K562 (cell line): ENCODE measurements around the gene HLA-DMB. TPM values are rescaled to one million over a fixed set of nuclear protein-coding genes. Genes with fewer than 3 reads are reported as not detected.

Experiments
- CBX3 ChIP-seq, 2 experiments: IDR thresholded peaks; 1 replicate in 1 of 2; 2 replicates in 1 of 2; pipeline ENCODE4 v1.6.1; 2012; ENCODE audit warnings: inconsistent platforms in 2 of 2, low read length in 2 of 2, borderline replicate concordance in 1 of 2, control low read depth in 1 of 2
- CREM ChIP-seq: IDR thresholded peaks from 2 replicates; pipeline ENCODE4 v1.6.1; 2014; ENCODE audit warnings: antibody characterized with exemption, low read depth
- DEAF1 ChIP-seq: fragments of 450-650 bp; formaldehyde crosslinking; IDR thresholded peaks from 2 replicates; pipeline ENCODE4 v1.4.0; 2020; ENCODE audit warnings: mild to moderate bottlenecking, moderate library complexity
- RAD21 ChIP-seq, 2 experiments: fragments of 250-450 bp in 1 of 2; fragments of 450-650 bp in 1 of 2; sonication (Bioruptor Pico) in 1 of 2; formaldehyde crosslinking in 1 of 2; IDR thresholded peaks in 1 of 2; conservative IDR thresholded peaks in 1 of 2; 2 replicates each; pipeline versions ENCODE4 v1.4.0 to v1.8.0; 2020 to 2022; ENCODE audit warnings: mild to moderate bottlenecking in 2 of 2, moderate library complexity in 1 of 2
- RB1 ChIP-seq: fragments of 450-650 bp; IDR thresholded peaks from 2 replicates; pipeline ENCODE4 v1.6.1; 2017; ENCODE audit warnings: low read depth, mild to moderate bottlenecking
- REST ChIP-seq, 2 experiments: fragments of 450-650 bp; formaldehyde crosslinking in 1 of 2; IDR thresholded peaks; 2 replicates each; pipeline versions ENCODE4 v1.4.0 to v1.6.1; 2014 to 2020; ENCODE audit warnings: mild to moderate bottlenecking in 2 of 2, borderline replicate concordance in 1 of 2, low read depth in 1 of 2
- SMC3 ChIP-seq: conservative IDR thresholded peaks from 2 replicates; pipeline ENCODE4 v1.6.1; 2011; ENCODE audit warnings: low read depth, low read length, improper control_type of control experiment; ENCODE audit not compliant: insufficient read depth
- ZNF232 ChIP-seq: sonication (generic); formaldehyde crosslinking; IDR thresholded peaks from 2 replicates; pipeline ENCODE4 v1.8.0; 2022; ENCODE audit warnings: mild to moderate bottlenecking, missing genetic modification reagents
- ZNF274 ChIP-seq: IDR thresholded peaks from 2 replicates; pipeline ENCODE4 v1.6.1; 2011; ENCODE audit warnings: low read depth, mild to moderate bottlenecking, low read length, moderate library complexity, borderline replicate concordance
- ZNF444 ChIP-seq: fragments of 250-450 bp; sonication (Bioruptor Pico); IDR thresholded peaks from 2 replicates; pipeline ENCODE4 v1.4.0; 2020; ENCODE audit warnings: mild to moderate bottlenecking, moderate library complexity
- polyA plus RNA-seq, 8 experiments: library from polyadenylated mRNA; depleted of rRNA in 4 of 8; stranded (reverse) in 5 of 8; unstranded in 3 of 8; fragments of >200 nt; fragmentation: Nextera tagmentation in 2 of 8; fragmentation: Illumina TruSeq in 1 of 8; extraction: Ambion mirVana in 2 of 8; extraction: Trizol in 1 of 8; gene quantifications; 2 replicates each; pipeline versions ENCODE4 v1.2.1 to v1.2.3, GENCODE V29; 2011 to 2014; ENCODE audit warnings: inconsistent platforms in 1 of 8, missing spikeins in 1 of 8
- total RNA-seq, 7 experiments: library from RNA; depleted of rRNA in 6 of 7; stranded (reverse); fragments of >200 nt in 6 of 7; fragmentation: Illumina TruSeq in 2 of 7; extraction: Trizol in 2 of 7; gene quantifications; 2 replicates each; pipeline versions ENCODE4 v1.2.1 to v1.2.3, GENCODE V29; 2011 to 2021; ENCODE audit warnings: low replicate concordance in 1 of 7
- TF ChIP-seq, protein P1 (sequence below), 3 experiments: IDR thresholded peaks in 2 of 3; conservative IDR thresholded peaks in 1 of 3; 2 replicates each; pipeline ENCODE4 v1.5.1; 2011 to 2012; ENCODE audit warnings: low read length in 3 of 3, mild to moderate bottlenecking in 3 of 3, control low read depth in 2 of 3, improper control_type of control experiment in 1 of 3, inconsistent platforms in 1 of 3, low read depth in 1 of 3, mixed read lengths in 1 of 3, moderate library complexity in 1 of 3; ENCODE audit not compliant: insufficient read depth in 2 of 3

The HLA-DMB gene
- total and polyA plus RNA-seq, 9 of the 15 experiments (the other 6 are each of a cell fraction or from before 2014, with no cell fraction given), result 0.38 TPM; not detected in 8

DNA sequence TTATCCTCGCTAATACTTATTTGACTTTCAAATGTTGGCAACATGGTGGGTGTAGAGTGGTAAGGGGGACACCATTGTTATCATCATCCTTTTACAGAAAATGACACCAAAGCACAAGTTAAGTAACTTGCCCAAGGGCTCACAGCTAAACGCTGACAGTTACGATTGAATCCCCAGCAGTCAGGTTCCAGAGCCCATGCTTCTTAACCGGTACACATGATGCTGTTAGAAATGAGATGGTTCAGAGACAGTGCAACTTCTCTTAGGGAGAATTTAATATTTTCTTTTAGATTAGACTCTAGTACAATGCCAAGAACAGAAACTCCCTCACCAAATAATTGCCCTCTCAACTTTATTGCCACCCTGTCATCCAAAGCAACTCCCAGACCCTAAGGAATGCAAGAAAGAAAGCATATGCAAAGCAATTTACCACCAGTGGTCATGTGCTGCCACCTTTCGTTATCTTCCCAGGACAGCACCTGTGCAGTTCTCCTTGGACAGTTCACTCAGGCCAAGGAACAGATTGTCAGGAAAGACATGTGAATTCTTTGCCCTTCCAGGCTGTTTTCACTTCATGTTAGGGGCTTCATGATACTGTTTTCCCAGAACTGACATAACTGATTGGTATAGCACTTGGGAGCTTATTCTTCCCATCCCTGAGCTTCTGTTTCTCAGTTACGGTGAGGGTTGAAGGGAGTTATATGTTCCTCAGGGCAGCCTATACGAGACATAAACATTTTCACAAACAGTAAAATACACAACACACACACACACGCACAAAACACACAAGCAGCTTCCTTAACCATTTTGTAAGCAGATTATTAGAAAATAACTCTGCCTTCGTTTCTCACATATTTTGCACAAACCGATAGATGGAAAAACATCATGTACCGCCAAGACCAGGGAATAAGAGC, 7.0 kb upstream of the HLA-DMB start (continued):
- TF ChIP-seq DEAF1 (peak; percentile 51; the same call in 1 of the 2 replicates), RB1 (0 out of 2 replicates have a peak, but pooled peaks have one; percentile 29), SMC3 (0 out of 2 replicates have a peak, but pooled peaks have one; percentile 38), ZNF232 (CRISPR knock-in tag) (no peak), CREM (no peak), ZNF274 (no peak), RAD21 (CRISPR knock-in tag; conservative IDR thresholded peaks at IDR 0.05 in 1 of 2, IDR thresholded peaks at IDR 0.05 in 1 of 2) (peak; percentile 56 to 83), CBX3 (IDR thresholded peaks at IDR 0.05; ENCODE audit: borderline replicate concordance in 1 of 2, low read length in 2 of 2) (no peak), ZNF444 (no peak), REST (IDR thresholded peaks at IDR 0.05; ENCODE audit: borderline replicate concordance) (peak; percentile 52), REST (CRISPR knock-in tag; IDR thresholded peaks at IDR 0.05; ENCODE audit: low read depth) (no peak)
- TF ChIP-seq, protein P1, sequence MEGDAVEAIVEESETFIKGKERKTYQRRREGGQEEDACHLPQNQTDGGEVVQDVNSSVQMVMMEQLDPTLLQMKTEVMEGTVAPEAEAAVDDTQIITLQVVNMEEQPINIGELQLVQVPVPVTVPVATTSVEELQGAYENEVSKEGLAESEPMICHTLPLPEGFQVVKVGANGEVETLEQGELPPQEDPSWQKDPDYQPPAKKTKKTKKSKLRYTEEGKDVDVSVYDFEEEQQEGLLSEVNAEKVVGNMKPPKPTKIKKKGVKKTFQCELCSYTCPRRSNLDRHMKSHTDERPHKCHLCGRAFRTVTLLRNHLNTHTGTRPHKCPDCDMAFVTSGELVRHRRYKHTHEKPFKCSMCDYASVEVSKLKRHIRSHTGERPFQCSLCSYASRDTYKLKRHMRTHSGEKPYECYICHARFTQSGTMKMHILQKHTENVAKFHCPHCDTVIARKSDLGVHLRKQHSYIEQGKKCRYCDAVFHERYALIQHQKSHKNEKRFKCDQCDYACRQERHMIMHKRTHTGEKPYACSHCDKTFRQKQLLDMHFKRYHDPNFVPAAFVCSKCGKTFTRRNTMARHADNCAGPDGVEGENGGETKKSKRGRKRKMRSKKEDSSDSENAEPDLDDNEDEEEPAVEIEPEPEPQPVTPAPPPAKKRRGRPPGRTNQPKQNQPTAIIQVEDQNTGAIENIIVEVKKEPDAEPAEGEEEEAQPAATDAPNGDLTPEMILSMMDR (IDR thresholded peaks at IDR 0.05 in 2 of 3, conservative IDR thresholded peaks at IDR 0.05 in 1 of 3; ENCODE audit: insufficient read depth in 2 of 3, low read depth in 1 of 3, low read length in 3 of 3), result peak; percentile 63 to 77 (median 71)
- TF ChIP-seq, all 486 proteins: peak for 7
